PC-9 (cell line): Measurements from ENCODE around the gene SPG21.

ENCODE experiments used
- CTCF ChIP-seq: fragments of 200-600 bp; sonication (generic); conservative IDR thresholded peaks from 2 replicates; pipeline ENCODE4 v1.6.1; 2017; ENCODE audit warnings: mixed run types, antibody characterized with exemption, mild to moderate bottlenecking, moderate library complexity
- EZH2 ChIP-seq: fragments of 200-600 bp; sonication (generic); IDR thresholded peaks from 2 replicates; pipeline ENCODE4 v1.8.0; 2017; ENCODE audit warnings: antibody characterized with exemption, low read depth

- TF ChIP-seq CTCF: no peak
- TF ChIP-seq EZH2: no peak
Observed at GRCh38 chr15:64951777-64952418, 37.8 kb downstream of the SPG21 start.
